Neural cell (in vitro differentiated cells): Measurements from ENCODE around the gene ARL3. TPM values are rescaled to one million over a fixed set of nuclear protein-coding genes. Genes with fewer than 3 reads are reported as not detected.

ENCODE experiments used
- H2AFZ ChIP-seq: fragments of 200-600, 300-800 bp; sonication (generic), shearing (Covaris generic); 2 replicates; pipeline ENCODE4 v1.6.0; 2014; ENCODE audit warnings: low read depth, mild to moderate bottlenecking, antibody characterized with exemption, low read length, moderate library complexity
- H3F3A ChIP-seq: fragments of 200-600 bp; shearing (Covaris generic); 2 replicates; pipeline ENCODE4 v1.6.1; 2016; ENCODE audit warnings: mild to moderate bottlenecking, moderate library complexity, mixed read lengths, antibody characterized with exemption, low read length; ENCODE audit not compliant: insufficient read depth, poor library complexity, severe bottlenecking
- H3K27ac ChIP-seq: fragments of 200-600, 300-800 bp; sonication (generic), shearing (Covaris generic); 2 replicates; pipeline ENCODE4 v1.5.1; 2014; ENCODE audit warnings: mild to moderate bottlenecking, low read length, moderate library complexity
- H3K27me3 ChIP-seq: fragments of 300-800, 200-600 bp; sonication (generic), shearing (Covaris generic); 2 replicates; pipeline ENCODE4 v1.6.0; 2014; ENCODE audit warnings: mild to moderate bottlenecking, low read depth, low read length, moderate library complexity; ENCODE audit not compliant: insufficient read depth
- H3K36me3 ChIP-seq: fragments of 300-800, 200-600 bp; sonication (generic), shearing (Covaris generic); 2 replicates; pipeline ENCODE4 v1.5.1; 2014; ENCODE audit warnings: mild to moderate bottlenecking, antibody characterized with exemption, low read length, moderate library complexity; ENCODE audit not compliant: insufficient read depth
- H3K4me2 ChIP-seq: fragments of 300-800, 200-600 bp; sonication (generic), shearing (Covaris generic); 2 replicates; pipeline ENCODE4 v1.6.0; 2014; ENCODE audit warnings: mild to moderate bottlenecking, low read length
- H3K4me3 ChIP-seq: fragments of 300-800, 200-600 bp; sonication (generic), shearing (Covaris generic); 2 replicates; pipeline ENCODE4 v1.5.1; 2014; ENCODE audit warnings: mild to moderate bottlenecking, low read length, moderate library complexity
- H3K79me2 ChIP-seq: fragments of 200-600 bp; shearing (Covaris generic); replicated peaks from 2 replicates; pipeline ENCODE4 v1.6.0; 2014; ENCODE audit warnings: mild to moderate bottlenecking, low read length, moderate library complexity; ENCODE audit not compliant: insufficient read depth
- H3K9ac ChIP-seq: fragments of 300-800, 200-600 bp; sonication (generic), shearing (Covaris generic); 2 replicates; pipeline ENCODE4 v1.6.1; 2016; ENCODE audit warnings: mild to moderate bottlenecking, low read length, mixed read lengths
- H3K9me2 ChIP-seq: fragments of 200-600 bp; shearing (Covaris generic); 2 replicates; pipeline ENCODE4 v1.6.1; 2016; ENCODE audit warnings: mild to moderate bottlenecking, low read length, mixed read lengths; ENCODE audit not compliant: insufficient read depth
- H3K9me3 ChIP-seq: fragments of 200-600, 300-800 bp; sonication (generic), shearing (Covaris generic); 2 replicates; pipeline ENCODE4 v1.6.1; 2016; ENCODE audit warnings: mild to moderate bottlenecking, mixed run types, low read length, moderate library complexity, mixed read lengths
- H4K20me1 ChIP-seq: fragments of 200-600 bp; shearing (Covaris generic); 2 replicates; pipeline ENCODE4 v1.6.1; 2016; ENCODE audit warnings: mild to moderate bottlenecking, mixed run types; ENCODE audit not compliant: insufficient read depth
- CTCF ChIP-seq: fragments of 450-650 bp; IDR thresholded peaks from 2 replicates; pipeline ENCODE4 v1.5.1; 2014; ENCODE audit warnings: antibody characterized with exemption, mild to moderate bottlenecking, moderate library complexity; ENCODE audit not compliant: poor library complexity, severe bottlenecking
- EP300 ChIP-seq: fragments of 450-650 bp; conservative IDR thresholded peaks from 2 replicates; pipeline ENCODE4 v1.6.1; 2014; ENCODE audit warnings: antibody characterized with exemption, mild to moderate bottlenecking, moderate library complexity; ENCODE audit not compliant: poor library complexity, severe bottlenecking
- EZH2 ChIP-seq: fragments of 200-600, 300-800 bp; shearing (Covaris generic), sonication (generic); IDR thresholded peaks from 2 replicates; pipeline ENCODE4 v1.6.1; 2014; ENCODE audit warnings: antibody characterized with exemption, low read length, borderline replicate concordance, mild to moderate bottlenecking; ENCODE audit not compliant: insufficient read depth, poor library complexity, severe bottlenecking
- MXI1 ChIP-seq: fragments of 450-650 bp; conservative IDR thresholded peaks from 2 replicates; pipeline ENCODE4 v1.6.1; 2014; ENCODE audit warnings: antibody characterized with exemption, mild to moderate bottlenecking; ENCODE audit not compliant: poor library complexity, severe bottlenecking
- POLR2AphosphoS5 ChIP-seq: IDR thresholded peaks from 2 replicates; pipeline ENCODE4 v1.6.1; 2012
- RAD21 ChIP-seq: fragments of 450-650 bp; conservative IDR thresholded peaks from 2 replicates; pipeline ENCODE4 v1.6.1; 2014; ENCODE audit warnings: antibody characterized with exemption, mild to moderate bottlenecking, moderate library complexity
- REST ChIP-seq: IDR thresholded peaks from 2 replicates; pipeline ENCODE4 v1.6.1; 2012; ENCODE audit warnings: borderline replicate concordance
- SMC3 ChIP-seq: fragments of 450-650 bp; conservative IDR thresholded peaks from 2 replicates; pipeline ENCODE4 v1.6.1; 2014; ENCODE audit warnings: antibody characterized with exemption, mild to moderate bottlenecking, moderate library complexity; ENCODE audit not compliant: poor library complexity
- TAF1 ChIP-seq: IDR thresholded peaks from 2 replicates; pipeline ENCODE4 v1.6.1; 2012; ENCODE audit warnings: low read depth
- polyA plus RNA-seq: library from polyadenylated mRNA; depleted of rRNA; stranded (reverse); fragments of >200 nt; gene quantifications from 2 replicates; pipeline ENCODE4 v1.2.3, GENCODE V29; 2014

ARL3 gene
- polyA plus RNA-seq, 1 donor from 2014 or later: 56.0 TPM

GRCh38 chr10:102656791-102657371 is 57.3 kb downstream of the ARL3 start:
- no peak for TF ChIP-seq POLR2AphosphoS5
- no peak for TF ChIP-seq MXI1
- no peak for TF ChIP-seq EP300
- TF ChIP-seq EZH2: no peak
- no peak for TF ChIP-seq SMC3
- TF ChIP-seq REST: no peak
- no peak for TF ChIP-seq TAF1
- TF ChIP-seq CTCF: no peak
- TF ChIP-seq RAD21: no peak
- Histone ChIP-seq H3F3A (no peaks in the 10 kb centered on the region), H3K9me3 (no peaks in the 10 kb centered on the region), H3K9ac (no peak overlapping the region), H3K79me2 (peaks cover 19% of the 10 kb centered on the region), H3K4me3 (no peak overlapping the region), H3K27ac (no peak overlapping the region), H3K4me2 (no peak overlapping the region), H3K9me2 (no peaks in the 10 kb centered on the region), H3K27me3 (no peaks in the 10 kb centered on the region), H2AFZ (no peak overlapping the region), H4K20me1 (peaks cover 6% of the 10 kb centered on the region), H3K36me3 (no peaks in the 10 kb centered on the region)

- H3K27me3 ChIP-seq: no peaks in the 10 kb centered on the region
- H3K27ac ChIP-seq: no peak overlapping the region
- H3K9ac ChIP-seq: no peak overlapping the region
- no peaks in the 10 kb centered on the region for H3K9me2 ChIP-seq
- H3F3A ChIP-seq: no peaks in the 10 kb centered on the region
- H3K79me2 ChIP-seq: peaks cover 27% of the 10 kb centered on the region
- H4K20me1 ChIP-seq: peaks cover 9% of the 10 kb centered on the region
- no peak overlapping the region for H3K4me2 ChIP-seq
- no peak overlapping the region for H2AFZ ChIP-seq
- H3K9me3 ChIP-seq: no peaks in the 10 kb centered on the region
- H3K36me3 ChIP-seq: no peaks in the 10 kb centered on the region
- TF ChIP-seq SMC3: no peak
- TF ChIP-seq TAF1: no peak
- no peak for TF ChIP-seq MXI1
- no peak overlapping the region for H3K4me3 ChIP-seq
These were observed 58.2 kb downstream of the ARL3 start for GRCh38 chr10:102656026-102656425.
